Activated effector memory CD4-positive, alpha-beta T cell treated with anti-CD3 and anti-CD28 coated beads, Interleukin-2, amount 50 U/mL, for 16 hours (primary cell): Measurements from ENCODE around the gene TMEM44.

ENCODE experiments used
- DNase-seq: peaks from one replicate; pipeline ENCODE4 v3.0.0-alpha.2; 2020

Gene TMEM44

DNA sequence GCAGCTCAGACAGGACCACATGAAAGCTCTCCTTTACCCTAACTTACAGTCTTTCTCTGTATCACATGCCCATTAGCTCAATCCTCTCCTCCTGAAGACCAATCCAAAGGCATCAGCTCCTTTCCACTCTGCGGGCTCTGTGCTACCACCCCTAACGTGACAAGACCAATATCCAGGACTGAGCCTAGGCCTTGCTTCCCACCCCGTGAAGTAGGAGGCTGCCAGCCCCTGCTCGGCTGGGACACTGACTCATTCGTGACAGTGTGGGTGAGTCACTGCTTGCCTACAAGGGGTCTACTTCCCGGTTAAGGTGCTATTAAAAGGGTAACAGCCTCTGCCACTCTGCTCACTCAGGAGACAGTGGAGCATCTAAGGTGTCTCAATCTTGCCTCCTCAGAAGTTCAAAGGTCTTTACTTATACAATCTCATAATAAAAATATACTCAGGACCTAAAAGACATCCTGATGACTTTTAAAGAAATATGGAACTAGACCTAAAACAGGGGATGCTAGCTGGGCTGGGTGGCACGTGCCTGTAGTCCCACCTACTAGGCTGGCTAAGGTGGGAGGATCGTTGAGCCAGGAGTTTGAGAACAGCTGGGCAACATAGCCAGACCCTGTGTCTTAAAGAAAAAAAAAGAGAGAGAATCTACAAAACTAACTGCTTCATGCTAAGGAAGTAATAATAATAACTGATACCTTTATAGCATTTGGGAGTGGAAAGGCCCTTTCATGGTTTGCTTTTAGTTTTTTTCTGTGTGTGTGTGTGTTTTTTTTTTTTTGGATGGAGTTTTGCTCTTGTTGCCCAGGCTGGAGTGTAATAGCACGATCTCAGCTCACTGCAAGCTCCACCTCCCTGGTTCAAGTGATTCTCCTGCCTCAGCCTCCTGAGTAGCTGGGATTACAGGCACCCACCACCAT is 55.0 kb downstream of the TMEM44 start:
- DNase-seq: peak; percentile 76

- DNase-seq: no peak
These were observed 57.6 kb downstream of the TMEM44 start for GRCh38 chr3:194575484-194576210.

GRCh38 chr3:194574639-194575483 is 58.4 kb downstream of the TMEM44 start:
- DNase-seq: no peak

GRCh38 chr3:194573680-194574437 is 59.4 kb downstream of the TMEM44 start:
- DNase-seq: peak; percentile 77

DNA sequence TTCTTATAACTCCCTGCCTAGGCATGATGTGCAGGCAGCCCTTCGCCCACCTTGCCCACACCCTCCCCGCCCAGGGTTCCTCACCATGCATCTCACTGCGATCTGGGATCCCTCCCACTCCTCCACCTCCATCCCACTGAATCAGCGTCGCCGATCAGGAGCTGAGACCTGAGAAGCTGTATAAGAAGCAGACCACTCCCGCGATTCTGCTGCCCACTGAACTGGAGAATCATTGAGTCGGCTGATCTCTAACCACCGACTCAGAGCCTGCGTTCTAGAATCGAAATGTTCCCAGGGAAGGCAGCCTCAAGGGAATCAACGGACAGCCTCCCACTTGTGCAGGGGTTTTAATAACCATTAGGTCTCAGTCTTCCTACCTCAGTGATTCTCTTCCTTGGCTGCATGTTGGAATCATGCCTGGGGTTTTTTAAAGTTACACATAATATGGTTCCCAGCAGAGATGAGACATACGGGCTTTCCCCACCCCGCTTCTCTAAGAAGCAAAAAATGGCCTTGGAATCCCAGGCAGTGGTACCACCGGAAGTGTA is 60.2 kb downstream of the TMEM44 start:
- no peak for DNase-seq

DNA sequence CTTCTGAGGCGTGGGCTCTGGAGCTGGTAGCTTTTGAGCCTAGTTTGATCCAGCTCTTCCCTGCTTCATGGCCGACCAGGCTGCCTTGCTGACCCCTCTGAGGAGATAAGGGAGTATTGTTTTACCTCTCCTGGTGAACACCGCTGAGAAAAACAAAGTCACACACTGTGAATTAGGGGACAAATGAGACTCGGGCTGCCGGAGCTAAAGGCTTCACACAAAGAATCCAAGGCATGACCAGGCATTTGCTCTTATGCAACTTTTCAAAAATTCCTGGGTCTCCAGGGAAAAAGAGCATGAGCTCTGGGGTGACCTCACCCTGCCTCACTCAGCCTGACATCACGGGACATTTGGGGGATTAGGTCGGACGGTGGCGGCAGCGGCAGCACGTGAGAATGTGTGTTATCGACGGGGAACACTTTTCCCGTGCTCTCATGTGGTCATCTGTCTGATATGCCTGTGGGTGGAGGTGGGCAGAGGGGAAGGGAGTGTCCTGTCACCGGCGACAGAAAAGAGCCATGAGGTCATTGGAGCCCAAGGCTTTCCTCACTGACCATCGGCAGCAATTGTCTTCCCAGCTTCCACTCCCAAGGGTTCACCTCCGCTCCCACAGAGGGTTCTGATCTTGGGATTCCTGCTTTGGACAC is 61.0 kb downstream of the TMEM44 start:
- no peak for DNase-seq

GRCh38 chr3:194571491-194572142 is 61.6 kb downstream of the TMEM44 start:
- no peak for DNase-seq

DNA sequence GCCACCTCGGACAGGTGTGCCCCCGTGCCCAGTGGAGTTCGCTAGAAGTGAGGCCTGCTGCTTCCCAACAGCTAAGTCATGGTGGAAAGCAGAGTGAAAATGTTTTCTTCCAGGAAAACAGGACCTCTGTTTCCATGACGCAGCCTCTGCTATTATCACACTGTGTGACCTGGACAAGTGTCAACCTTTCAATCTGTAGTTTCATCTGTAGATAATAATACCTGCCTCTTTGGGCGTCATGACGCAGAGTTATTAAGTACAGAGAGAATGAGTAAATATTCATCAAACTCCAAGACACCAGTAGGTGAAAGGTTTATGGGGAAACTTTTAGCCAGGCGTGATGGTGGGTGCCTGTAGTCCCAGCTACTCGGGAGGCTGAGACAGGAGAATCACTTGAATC is 62.3 kb downstream of the TMEM44 start:
- DNase-seq: no peak

DNA sequence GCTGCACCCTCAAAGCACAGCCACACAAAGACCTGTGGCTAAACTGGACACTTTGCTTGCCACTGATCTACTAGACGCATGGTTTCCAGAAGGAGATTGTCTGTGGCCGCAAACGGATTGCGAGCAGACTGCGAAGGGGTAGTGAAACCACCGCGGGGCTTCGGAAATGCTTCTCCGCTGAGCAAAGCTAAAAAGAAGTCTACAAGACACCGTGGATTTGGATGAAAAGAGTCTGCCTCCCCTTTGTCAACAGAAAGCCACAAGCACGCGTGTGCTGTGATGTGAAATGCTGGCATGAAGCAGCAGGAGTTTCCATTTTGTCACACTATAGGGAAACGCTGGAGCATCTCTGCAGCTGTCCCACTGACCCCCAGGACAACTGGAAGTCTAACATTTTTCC is 63.0 kb downstream of the TMEM44 start:
- DNase-seq: no peak

DNA sequence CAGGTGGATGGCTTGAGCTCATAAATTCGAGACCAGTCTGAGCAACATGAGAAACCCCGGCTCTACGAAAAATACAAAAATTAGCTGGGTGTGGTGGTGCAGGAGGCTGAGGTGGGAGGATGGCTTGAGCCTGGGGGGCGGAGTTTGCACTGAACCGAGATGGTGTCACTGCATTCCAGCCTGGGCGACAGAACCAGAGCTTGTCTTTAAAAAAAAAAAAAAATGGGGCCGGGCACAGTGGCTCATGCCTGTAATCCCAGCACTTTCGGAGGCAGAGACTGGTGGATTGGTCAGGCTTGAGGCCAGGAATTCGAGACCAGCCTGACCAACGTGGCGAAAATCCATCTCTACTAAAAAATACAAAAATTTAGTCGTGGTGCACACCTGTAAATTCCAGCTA is 64.0 kb downstream of the TMEM44 start:
- DNase-seq: no peak

- no peak for DNase-seq
These were observed 67.5 kb downstream of the TMEM44 start for GRCh38 chr3:194565597-194566190.

DNA sequence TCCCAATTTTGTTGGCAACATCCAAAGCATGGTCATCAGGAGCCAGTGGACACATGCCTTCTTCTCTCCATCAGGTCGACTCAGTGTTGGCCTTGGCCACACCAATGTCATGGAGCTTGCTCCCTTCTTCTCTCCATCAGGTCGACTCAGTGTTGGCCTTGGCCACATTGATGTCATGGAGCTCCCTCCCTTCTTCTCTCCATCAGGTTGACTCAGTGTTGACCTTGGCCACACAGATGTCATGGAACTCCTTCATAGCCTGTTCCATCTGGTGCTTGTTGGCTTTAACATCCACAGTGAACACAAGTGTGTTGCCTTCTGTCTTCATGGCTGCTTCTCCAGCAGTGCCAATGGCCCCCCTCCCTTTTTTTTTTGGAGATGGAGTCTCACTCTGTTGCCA is 70.2 kb downstream of the TMEM44 start:
- no peak for DNase-seq

- DNase-seq: no peak
These were observed 71.8 kb downstream of the TMEM44 start for GRCh38 chr3:194561306-194561974.

DNA sequence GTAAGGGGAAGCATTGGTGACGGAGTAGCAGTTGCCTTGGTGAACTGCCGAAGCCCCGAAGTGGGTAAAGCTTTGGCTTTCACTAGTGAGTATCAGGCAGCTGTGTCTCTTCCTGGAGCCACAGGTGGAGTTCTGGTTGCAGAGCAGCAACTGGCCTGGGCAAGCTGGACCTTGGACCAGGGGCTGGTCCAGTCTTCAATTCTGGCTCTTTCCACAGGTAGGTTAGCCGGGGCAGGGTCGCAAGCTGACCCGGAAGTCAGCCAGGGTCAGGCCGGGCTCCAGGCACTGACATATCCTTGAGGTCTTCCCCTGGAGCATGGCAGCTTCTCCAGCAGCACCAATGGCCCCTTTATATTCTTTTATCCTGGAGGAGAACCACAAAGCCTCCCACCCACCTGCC is 73.2 kb downstream of the TMEM44 start:
- DNase-seq: no peak

DNA sequence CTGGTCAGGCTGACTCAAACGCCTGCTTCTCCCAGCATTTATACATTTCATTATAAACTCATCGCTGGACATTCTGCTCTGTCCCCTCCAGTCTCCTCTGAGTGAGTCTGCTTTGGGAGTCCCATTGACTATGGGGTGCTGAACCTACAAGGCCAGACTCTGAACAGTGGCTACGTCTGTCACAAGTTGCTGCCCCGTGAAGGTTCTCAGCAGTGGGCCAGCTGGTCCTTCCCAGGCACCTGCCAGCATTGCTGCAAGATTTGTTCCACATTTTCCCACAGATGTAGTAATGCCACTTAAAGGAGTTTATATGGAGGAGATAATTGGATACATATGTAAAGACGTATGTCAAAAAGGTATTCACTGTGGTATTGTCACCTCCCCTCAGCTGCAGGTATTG is 73.7 kb downstream of the TMEM44 start:
- no peak for DNase-seq

DNA sequence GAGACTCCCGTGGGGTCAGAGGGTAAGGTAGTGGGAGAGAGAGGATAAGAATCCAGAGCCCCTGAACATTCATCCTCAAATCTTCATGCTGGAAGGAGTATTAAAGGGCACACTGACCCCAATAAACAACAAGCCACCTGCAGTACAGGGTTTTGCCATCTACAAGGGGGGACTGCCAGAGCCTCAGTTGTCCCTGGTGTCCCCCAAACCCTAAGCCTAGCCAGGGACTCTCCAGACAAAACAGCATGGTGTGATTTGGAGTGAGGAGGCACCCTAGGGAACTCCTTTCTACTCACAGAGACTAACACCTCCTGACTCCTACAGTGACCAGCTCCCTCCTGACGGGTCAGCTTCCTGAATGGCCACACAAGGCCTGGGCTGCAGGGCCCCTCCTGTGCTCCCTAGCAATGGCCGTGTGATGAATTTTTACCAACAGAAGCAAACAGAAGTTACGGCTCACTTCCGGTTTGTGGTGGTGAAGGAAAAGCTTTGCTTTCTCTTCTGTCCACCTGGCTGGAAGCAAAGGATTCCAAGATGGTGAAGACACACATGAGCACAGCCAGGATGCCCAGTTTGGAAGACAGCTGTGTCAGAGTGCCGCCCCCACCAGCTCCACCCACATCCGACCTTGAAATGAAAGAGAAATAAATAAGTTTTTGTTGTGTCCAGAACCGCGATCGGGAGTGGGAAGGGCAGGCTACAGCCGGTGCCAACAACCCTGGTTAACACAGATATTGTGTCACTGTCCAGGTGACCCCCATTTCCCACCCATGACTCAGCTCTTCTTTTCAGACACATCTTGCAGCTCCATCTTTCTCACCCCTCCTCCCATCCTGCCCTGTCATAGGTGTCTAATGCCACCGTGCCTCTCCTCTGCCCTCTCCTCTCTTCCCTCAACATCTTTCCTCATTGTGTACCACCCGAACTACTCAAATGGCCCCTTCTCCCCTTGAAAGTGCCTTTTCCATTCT is 76.8 kb downstream of the TMEM44 start:
- DNase-seq: peak; percentile 63

DNA sequence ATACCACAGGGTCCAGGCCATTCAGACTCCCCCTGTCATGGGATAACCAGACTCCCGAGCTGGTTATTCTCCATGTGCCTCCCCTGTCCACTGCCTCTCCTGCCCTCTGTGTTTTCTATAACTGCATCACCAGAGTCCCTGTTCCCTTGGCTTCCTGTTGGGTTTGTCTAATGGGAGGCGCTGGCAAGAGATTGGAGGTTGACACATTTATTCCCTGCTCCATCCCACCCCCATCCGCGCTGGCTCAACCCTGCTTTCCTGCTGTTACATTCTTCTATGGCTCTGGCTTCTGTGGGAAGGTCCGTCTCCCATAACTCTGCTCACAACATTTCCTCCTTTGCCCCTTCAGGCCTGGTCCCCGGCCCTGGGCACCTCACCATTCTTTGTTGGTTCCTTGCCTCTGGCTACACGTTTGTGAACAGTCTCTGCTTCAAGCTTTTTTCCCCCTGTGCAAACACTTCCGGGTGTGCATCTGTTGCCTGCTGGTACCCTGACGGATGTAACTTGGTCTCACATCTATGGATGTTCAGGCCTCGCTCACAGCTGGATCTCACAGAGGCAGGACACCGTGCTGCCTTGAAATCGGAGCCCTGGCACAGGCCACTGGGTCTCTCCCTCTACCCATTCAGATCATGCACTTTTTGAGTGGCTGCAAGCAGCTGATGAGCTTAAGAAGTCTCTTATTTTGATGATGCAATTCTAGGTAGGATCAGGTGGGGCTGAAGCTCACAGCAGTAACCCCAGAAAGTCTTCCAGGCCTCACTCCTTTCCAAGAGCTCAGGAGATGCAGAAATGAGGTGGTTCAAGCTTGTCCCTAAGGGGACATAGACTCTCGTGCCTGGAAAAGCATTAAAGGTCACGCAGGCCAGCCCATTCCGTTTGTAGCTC is 77.8 kb downstream of the TMEM44 start:
- DNase-seq: no peak
